Uterus (tissue), 2 donors: ENCODE results near the gene SRL.

Experiments used
- POLR2A ChIP-seq, 2 donors: fragments of 450-650 bp; IDR thresholded peaks; one replicate each; pipeline ENCODE4 v1.6.1; 2016; ENCODE audit warnings: antibody characterized with exemption in 2 of 2, mild to moderate bottlenecking in 1 of 2, moderate library complexity in 1 of 2
- TF ChIP-seq, protein P1 (sequence below), 4 experiments: fragments of 200-600 bp in 2 of 4; fragments of 450-650 bp in 2 of 4; sonication (generic) in 2 of 4; IDR thresholded peaks; one replicate each; pipeline ENCODE4 v1.5.1; 2016 to 2019; ENCODE audit warnings: antibody characterized with exemption in 4 of 4, mild to moderate bottlenecking in 2 of 4, moderate library complexity in 1 of 4

DNA sequence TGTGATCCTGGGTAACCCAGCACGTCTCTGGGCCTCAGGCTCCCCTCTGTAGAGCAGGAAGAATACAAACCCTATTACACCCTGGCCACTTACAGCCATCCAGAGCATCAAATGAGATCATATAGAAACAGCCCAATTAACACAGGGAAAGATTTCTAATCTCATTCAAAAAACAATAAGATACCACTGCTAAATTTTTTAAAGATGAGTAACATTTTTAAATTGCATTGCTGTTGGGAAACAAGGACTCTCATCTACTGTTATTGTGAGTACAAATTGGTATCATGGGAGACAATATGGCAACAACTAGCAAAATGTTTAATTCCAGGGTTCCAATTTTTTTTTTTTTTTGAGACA is 41.1 kb downstream of the SRL start:
- TF ChIP-seq, protein P1, sequence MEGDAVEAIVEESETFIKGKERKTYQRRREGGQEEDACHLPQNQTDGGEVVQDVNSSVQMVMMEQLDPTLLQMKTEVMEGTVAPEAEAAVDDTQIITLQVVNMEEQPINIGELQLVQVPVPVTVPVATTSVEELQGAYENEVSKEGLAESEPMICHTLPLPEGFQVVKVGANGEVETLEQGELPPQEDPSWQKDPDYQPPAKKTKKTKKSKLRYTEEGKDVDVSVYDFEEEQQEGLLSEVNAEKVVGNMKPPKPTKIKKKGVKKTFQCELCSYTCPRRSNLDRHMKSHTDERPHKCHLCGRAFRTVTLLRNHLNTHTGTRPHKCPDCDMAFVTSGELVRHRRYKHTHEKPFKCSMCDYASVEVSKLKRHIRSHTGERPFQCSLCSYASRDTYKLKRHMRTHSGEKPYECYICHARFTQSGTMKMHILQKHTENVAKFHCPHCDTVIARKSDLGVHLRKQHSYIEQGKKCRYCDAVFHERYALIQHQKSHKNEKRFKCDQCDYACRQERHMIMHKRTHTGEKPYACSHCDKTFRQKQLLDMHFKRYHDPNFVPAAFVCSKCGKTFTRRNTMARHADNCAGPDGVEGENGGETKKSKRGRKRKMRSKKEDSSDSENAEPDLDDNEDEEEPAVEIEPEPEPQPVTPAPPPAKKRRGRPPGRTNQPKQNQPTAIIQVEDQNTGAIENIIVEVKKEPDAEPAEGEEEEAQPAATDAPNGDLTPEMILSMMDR (IDR thresholded peaks at IDR 0.05), result no peak
- TF ChIP-seq POLR2A (IDR thresholded peaks at IDR 0.05), result no peak
